Right lobe of liver (tissue), 4 donors: ENCODE measurements around the gene ASB1.

ENCODE experiments used
- CTCF ChIP-seq, 4 donors: fragments of 200-600 bp in 3 of 4; fragments of 450-650 bp in 1 of 4; IDR thresholded peaks; one replicate each; pipeline versions ENCODE4 v1.5.1 to v1.8.0; 2016 to 2022; ENCODE audit warnings: antibody characterized with exemption in 4 of 4, mild to moderate bottlenecking in 2 of 4
- POLR2A ChIP-seq: fragments of 450-650 bp; IDR thresholded peaks from one replicate; pipeline ENCODE4 v1.6.1; 2017; ENCODE audit warnings: antibody characterized with exemption, mild to moderate bottlenecking
- donor health status: DM: no; HTN: no; CAD: no.
- donor health status: DM: no; HTN: no; CAD: no.
- donor health status: DM: no; HTN: yes; CAD: no.

- TF ChIP-seq CTCF (IDR thresholded peaks at IDR 0.05), result no peak
- no peak for TF ChIP-seq POLR2A
These were observed 66.7 kb downstream of the ASB1 start for GRCh38 chr2:238493411-238493810.
